Measurements from ENCODE around the gene SNX15.

DNA sequence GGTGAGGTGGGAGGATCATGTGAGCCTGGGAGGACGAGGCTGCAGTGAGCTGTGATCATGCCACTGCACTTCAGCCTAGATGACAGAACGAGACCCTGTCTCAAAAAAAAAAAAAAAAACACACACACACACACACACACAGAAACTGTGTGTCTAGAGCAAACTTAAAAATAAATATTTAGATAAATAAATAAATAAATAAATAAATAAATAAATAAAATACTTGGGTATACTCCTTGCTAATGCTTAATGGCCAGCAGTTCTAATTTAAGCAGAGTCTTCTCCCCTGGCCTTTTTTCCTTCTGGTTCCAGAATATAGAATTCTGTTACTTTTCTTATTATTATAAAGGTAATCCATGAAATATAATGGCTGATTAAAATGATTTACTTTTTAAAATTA lies 18.4 kb upstream of the SNX15 start:
- TF ChIP-seq CTCF (IDR thresholded peaks at IDR 0.05; ENCODE audit: low read depth, low read length, poor library complexity, severe bottlenecking) (no peak), EZH2phosphoT487 (IDR thresholded peaks at IDR 0.05; ENCODE audit: borderline replicate concordance, low read length) (no peak)
